ENCODE data around the gene SERPINA9. TPM values are rescaled to one million over a fixed set of nuclear protein-coding genes. Genes with fewer than 3 reads are reported as not detected.

The SERPINA9 gene
- total RNA-seq, 1 donor from 2014 or later, result not detected

- intact Hi-C loops (cut with DNase I), result no loop called here
- ATAC-seq (ENCODE audit: poor library complexity) (no peak), DNase-seq (no peak)
Observed at GRCh38 chr14:94467728-94468520, 8.1 kb downstream of the SERPINA9 start.

- intact Hi-C loops (cut with DNase I), result no loop called here
- ATAC-seq (ENCODE audit: poor library complexity), result no peak
- DNase-seq, result no peak
Observed at GRCh38 chr14:94466706-94467370, 9.2 kb downstream of the SERPINA9 start.

- ATAC-seq (ENCODE audit: poor library complexity) (no peak), DNase-seq (no peak)
- intact Hi-C loops (cut with DNase I), result no loop called here
Observed at GRCh38 chr14:94465042-94465441, 11.0 kb downstream of the SERPINA9 start.

- ATAC-seq (ENCODE audit: poor library complexity), result no peak
- DNase-seq, result no peak
- intact Hi-C loops (cut with DNase I), result no loop called here
Observed at GRCh38 chr14:94464290-94464689, 11.7 kb downstream of the SERPINA9 start.

- DNase-seq (no peak), ATAC-seq (ENCODE audit: poor library complexity) (no peak)
- intact Hi-C loops (cut with DNase I), result no loop called here
Observed at GRCh38 chr14:94462763-94463572, 13.0 kb downstream of the SERPINA9 start.

- ATAC-seq (ENCODE audit: poor library complexity) (no peak), DNase-seq (no peak)
- intact Hi-C loops (cut with DNase I), result no loop called here
Observed at GRCh38 chr14:94462219-94462551, 13.8 kb downstream of the SERPINA9 start.

- ATAC-seq (ENCODE audit: poor library complexity), result no peak
- no peak for DNase-seq
- intact Hi-C loops (cut with DNase I), result no loop called here
Observed at GRCh38 chr14:94461526-94462218, 14.3 kb downstream of the SERPINA9 start.

- intact Hi-C loops (cut with DNase I), result no loop called here
- DNase-seq (no peak), ATAC-seq (ENCODE audit: poor library complexity) (no peak)
Observed at GRCh38 chr14:94460631-94461416, 15.2 kb downstream of the SERPINA9 start.

- DNase-seq, result no peak
- intact Hi-C loops (cut with DNase I), result no loop called here
- no peak for ATAC-seq (ENCODE audit: poor library complexity)
Observed at GRCh38 chr14:94458558-94459205, 17.3 kb downstream of the SERPINA9 start.

- no peak for ATAC-seq (ENCODE audit: poor library complexity)
- intact Hi-C loops (cut with DNase I), result no loop called here
- no peak for DNase-seq
Observed at GRCh38 chr14:94458096-94458495, 17.9 kb downstream of the SERPINA9 start.

GRCh38 chr14:94455928-94456327 lies 20.1 kb downstream of the SERPINA9 start:
- ATAC-seq (ENCODE audit: poor library complexity) (no peak), DNase-seq (no peak)
- intact Hi-C loops (cut with DNase I), result no loop called here

- DNase-seq, result no peak
- intact Hi-C loops (cut with DNase I), result no loop called here
- no peak for ATAC-seq (ENCODE audit: poor library complexity)
Observed at GRCh38 chr14:94451826-94452225, 24.2 kb downstream of the SERPINA9 start.

GRCh38 chr14:94451091-94451771 lies 24.8 kb downstream of the SERPINA9 start:
- no peak for ATAC-seq (ENCODE audit: poor library complexity)
- intact Hi-C loops (cut with DNase I), result no loop called here
- DNase-seq, result no peak

GRCh38 chr14:94450722-94451090 lies 25.3 kb downstream of the SERPINA9 start:
- DNase-seq (no peak), ATAC-seq (ENCODE audit: poor library complexity) (no peak)
- intact Hi-C loops (cut with DNase I), result no loop called here

GRCh38 chr14:94449930-94450329 lies 26.1 kb downstream of the SERPINA9 start:
- DNase-seq (no peak), ATAC-seq (ENCODE audit: poor library complexity) (no peak)
- intact Hi-C loops (cut with DNase I), result no loop called here

GRCh38 chr14:94448071-94448808 lies 27.8 kb downstream of the SERPINA9 start:
- intact Hi-C loops (cut with DNase I), result no loop called here
- ATAC-seq (ENCODE audit: poor library complexity), result no peak
- no peak for DNase-seq

GRCh38 chr14:94447206-94447605 lies 28.8 kb downstream of the SERPINA9 start:
- intact Hi-C loops (cut with DNase I), result no loop called here
- ATAC-seq (ENCODE audit: poor library complexity), result no peak
- no peak for DNase-seq
